Astrocyte of the spinal cord (primary cell): Measurements from ENCODE around the gene TMEM185B.

Source experiments
- DNase-seq: peaks from one replicate; pipeline ENCODE4 v3.0.0; 2011; ENCODE audit warnings: low read depth, low spot score
- H3K4me3 ChIP-seq: 2 replicates; pipeline ENCODE4 v1.5.1; 2011; ENCODE audit warnings: low read depth, mild to moderate bottlenecking, low read length, moderate library complexity
- in situ Hi-C: cut with HindIII; loops from 2 replicates; pipeline ENCODE4 v1.10.0; 2017; ENCODE audit warnings: low sequenced_read_pairs
- TF ChIP-seq, protein P1 (sequence below): IDR thresholded peaks from 2 replicates; pipeline ENCODE4 v1.5.1; 2012; ENCODE audit warnings: low read depth, mild to moderate bottlenecking, low read length, inconsistent platforms

Gene TMEM185B

DNA sequence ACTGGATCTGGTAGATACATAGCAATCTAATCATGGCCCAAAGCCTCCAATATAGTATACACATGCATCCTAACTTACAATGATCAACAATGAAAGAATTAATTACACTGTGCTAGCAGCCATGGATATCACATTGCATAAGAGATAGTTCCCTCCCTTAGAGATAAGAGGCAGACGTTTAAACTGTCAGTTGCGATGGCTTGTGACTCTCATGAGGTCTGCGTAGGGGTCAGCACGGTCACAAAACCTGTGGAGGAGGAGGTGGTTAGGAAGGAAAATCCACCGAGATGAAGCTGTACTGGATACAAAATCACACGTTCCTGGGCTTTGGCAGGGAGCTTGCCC, 28.7 kb upstream of the TMEM185B start:
- DNase-seq = no peak
- in situ Hi-C loops = no loop called here
- TF ChIP-seq, protein P1, sequence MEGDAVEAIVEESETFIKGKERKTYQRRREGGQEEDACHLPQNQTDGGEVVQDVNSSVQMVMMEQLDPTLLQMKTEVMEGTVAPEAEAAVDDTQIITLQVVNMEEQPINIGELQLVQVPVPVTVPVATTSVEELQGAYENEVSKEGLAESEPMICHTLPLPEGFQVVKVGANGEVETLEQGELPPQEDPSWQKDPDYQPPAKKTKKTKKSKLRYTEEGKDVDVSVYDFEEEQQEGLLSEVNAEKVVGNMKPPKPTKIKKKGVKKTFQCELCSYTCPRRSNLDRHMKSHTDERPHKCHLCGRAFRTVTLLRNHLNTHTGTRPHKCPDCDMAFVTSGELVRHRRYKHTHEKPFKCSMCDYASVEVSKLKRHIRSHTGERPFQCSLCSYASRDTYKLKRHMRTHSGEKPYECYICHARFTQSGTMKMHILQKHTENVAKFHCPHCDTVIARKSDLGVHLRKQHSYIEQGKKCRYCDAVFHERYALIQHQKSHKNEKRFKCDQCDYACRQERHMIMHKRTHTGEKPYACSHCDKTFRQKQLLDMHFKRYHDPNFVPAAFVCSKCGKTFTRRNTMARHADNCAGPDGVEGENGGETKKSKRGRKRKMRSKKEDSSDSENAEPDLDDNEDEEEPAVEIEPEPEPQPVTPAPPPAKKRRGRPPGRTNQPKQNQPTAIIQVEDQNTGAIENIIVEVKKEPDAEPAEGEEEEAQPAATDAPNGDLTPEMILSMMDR = no peak
- peak overlapping the region; percentile 85 for H3K4me3 ChIP-seq

DNA sequence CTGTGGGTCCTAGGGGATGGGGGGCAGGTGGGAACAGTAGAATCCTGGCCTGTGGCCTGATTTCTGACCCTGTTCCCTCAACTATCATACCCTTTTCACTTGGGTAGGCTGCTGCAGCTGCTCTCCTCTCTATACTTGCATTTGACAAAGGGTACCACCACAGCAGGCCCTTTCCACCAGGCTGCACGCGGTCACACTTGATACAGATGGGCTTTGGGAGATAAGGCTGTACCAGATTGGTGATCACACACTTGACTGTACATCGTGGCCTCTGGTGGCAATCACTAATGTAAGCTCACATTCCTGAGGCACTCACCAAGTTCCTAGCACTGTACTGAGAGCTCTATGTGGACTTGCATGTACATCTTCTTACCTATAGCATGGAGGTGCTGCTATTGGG, 27.9 kb upstream of the TMEM185B start:
- TF ChIP-seq, protein P1 = no peak
- no peak for DNase-seq
- in situ Hi-C loops = no loop called here
- no peak overlapping the region for H3K4me3 ChIP-seq

DNA sequence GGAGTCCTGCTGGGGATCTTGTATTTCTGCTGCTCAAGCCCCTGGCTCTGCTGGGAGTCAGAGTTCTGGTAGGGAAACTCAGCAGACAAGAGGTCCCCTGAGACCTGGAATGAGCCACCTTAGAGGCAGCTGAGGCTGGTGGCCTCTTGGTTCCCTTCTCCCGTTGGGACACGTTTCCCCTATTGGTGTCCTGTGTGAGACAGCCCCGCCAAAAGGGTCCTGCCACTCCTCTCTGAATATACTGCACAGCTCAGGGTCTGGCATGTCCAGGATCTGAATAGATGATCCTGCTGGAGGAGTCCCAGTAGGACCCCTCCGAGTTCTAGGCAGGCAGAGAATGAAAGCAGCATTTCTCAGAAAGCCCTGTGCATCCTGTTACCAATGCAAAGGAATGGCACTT, 27.4 kb upstream of the TMEM185B start:
- in situ Hi-C loops = no loop called here
- TF ChIP-seq, protein P1 = no peak
- no peak overlapping the region for H3K4me3 ChIP-seq
- DNase-seq = no peak

DNA sequence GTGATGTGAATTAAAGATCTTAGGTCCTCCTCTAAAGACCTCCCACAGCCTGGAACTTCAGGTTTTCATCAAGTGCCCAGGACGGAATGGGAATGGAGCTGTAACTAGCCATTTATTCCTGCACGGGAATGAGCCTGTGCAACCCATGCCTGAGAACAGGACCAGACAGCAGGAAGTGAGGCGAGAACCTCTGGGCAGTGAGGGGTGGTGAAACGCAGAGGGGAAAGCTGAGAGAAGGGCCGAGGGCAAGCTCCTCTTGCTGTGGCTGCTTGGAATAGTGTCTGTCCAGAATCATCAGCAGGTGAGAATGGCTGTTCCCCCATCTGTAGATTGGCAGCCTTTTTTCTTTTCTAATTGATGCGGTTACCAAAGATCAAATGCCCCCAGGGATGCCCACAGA, 24.7 kb upstream of the TMEM185B start:
- no peak for DNase-seq
- in situ Hi-C loops = no loop called here
- TF ChIP-seq, protein P1 = no peak
- H3K4me3 ChIP-seq = no peak overlapping the region

DNA sequence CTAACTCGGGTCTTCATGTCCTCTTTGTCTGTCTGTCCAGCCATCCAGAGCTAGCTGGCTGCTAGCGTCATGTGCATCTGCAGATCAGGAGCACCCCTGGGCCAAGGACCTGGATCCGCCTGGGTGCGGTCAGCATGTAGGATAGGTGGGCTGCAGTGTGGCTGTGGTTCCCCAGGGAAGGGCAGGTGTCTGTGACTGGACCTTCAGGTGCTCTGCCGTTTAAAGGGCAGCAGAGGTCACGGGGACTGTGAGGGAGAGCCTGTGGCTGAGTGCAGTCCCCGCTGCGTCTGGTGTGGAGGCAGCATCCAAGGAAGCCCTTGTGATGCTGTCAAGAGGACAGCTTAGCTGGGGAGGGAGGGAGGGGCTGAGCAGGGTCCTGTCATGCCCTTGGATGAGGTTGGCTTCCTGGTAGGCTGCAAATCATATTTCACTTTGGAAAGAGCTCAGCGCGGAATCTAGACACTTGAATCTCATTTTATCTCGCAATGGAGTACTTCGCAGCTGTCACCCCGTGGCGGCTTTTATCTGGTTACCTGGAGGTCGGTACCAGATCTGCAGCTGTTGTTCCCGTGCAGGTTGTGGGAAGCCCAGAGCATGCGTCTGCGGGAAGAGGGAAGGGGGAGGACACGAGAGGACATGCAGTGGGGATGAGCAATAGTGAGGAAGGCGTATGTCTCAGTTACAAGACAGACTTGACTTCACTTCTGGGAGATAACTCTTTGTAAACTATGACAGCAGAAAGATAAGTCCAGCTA, 23.5 kb upstream of the TMEM185B start:
- TF ChIP-seq, protein P1 = no peak
- no peak overlapping the region for H3K4me3 ChIP-seq
- no peak for DNase-seq
- in situ Hi-C loops = no loop called here

DNA sequence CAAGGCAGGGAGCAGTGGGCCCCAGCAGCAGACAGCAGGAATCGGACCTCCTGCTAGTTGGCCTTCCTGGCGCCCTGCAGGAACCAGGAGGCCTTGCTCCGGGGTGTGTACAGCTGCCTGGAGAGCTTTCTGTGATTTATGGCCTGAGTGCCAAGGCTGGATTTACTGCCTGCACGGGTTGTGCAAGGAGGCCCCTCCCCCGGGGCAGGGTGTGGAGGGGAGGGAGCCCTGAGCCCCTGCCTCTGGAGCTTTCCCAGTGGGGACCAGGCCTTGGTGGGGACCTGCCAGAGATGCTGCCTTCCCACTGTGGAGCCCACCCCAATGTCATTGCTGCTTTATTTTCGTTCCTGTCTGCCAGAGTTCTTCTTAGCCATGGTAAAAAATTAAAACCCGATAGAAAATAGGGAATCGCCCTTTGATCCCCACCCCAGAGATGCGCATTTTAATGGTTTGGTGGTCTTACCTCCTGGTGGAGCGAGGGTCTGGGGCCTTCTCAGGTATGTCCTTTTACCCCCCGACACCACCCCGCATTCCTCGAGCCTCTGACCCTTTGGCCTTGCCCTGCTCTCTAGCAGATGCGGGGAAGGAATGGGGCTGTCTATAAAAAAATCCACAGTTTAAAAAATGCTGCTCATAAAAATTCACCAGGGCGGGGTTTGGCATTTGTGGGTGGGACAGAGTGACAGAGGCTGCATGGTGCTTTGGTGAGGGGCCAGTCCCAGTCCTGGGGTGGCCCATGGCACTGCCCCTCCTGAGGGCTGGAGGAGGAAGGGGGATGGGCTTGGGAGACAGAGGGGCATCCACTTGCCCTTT, 22.5 kb upstream of the TMEM185B start:
- TF ChIP-seq, protein P1 = no peak
- H3K4me3 ChIP-seq = no peak overlapping the region
- in situ Hi-C loops = no loop called here
- DNase-seq = no peak
